ENCODE results near the gene AGPAT3.

AGPAT3 gene

DNA sequence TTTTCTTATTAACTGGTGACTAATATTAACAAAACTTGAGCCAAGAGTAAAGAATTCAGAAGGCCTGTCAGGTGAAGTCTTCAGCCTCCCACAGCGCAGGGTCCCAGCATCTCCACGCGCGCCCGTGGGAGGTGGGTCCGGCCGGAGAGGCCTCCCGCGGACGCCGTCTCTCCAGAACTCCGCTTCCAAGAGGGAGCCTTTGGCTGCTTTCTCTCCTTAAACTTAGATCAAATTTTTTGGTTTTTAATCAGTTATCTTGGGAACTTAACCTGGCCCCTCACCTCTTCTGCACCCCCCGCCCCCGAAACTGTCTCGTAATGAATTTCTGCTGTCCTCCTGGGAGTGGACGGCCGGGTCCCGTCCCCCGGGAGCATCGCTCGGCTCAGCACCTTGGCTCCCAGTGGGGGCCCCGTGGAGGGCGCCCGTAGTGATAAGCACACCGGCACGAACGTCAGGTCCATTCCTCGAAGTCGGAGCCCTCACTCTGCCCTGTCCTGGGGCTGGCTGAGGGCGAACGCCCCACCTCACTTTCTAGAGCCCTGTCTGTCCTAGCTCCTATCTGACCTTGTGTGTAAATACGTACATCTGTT is 117.6 kb downstream of the AGPAT3 start:
- no peak for DNase-seq

DNA sequence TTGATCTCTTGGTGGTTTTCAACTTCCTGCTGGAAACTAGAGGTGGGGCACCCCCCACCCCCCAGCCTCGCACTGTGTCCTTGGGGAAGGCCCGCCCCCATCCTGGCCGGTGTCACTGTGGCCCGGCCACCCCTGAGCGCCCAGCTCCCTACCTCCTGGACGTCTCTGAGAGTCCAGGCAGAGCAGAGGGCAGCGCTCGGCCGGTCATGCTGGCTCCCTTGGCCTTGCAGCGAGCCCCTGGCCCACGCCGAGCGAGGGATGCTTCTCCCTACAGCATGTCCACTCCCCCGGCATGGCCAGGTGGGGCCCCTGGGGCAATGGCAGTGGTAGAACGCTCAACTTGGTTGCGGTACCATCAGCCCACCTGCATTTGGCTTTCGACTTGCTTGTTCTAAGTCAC is 118.4 kb downstream of the AGPAT3 start:
- no peak for DNase-seq

DNA sequence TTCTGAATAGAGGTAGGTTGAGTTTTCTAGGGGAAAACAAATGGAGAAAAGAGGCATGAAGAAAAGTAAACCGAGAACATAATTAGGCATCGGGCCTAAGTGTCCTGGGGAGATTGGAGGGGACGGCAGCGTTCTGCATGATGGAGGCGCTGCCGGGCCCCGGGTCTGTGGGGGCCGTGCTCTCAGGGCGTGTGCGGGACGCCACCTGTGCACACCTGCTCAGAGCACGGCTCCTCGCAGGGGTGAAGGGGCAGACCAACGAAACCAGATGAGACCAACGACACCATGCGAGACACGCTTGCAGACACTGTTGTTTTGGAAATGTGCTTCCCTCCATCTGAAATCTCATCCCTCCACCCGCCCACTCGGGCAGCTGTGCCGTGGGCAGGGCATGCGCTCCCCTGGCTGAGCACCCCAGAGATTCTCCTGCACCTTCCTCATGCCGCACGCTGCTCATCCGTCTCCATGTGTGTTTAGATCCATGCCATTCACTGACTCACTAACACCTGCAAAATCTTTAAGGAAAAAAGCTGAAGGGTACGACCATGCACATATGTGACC is 118.9 kb downstream of the AGPAT3 start:
- no peak for DNase-seq

DNA sequence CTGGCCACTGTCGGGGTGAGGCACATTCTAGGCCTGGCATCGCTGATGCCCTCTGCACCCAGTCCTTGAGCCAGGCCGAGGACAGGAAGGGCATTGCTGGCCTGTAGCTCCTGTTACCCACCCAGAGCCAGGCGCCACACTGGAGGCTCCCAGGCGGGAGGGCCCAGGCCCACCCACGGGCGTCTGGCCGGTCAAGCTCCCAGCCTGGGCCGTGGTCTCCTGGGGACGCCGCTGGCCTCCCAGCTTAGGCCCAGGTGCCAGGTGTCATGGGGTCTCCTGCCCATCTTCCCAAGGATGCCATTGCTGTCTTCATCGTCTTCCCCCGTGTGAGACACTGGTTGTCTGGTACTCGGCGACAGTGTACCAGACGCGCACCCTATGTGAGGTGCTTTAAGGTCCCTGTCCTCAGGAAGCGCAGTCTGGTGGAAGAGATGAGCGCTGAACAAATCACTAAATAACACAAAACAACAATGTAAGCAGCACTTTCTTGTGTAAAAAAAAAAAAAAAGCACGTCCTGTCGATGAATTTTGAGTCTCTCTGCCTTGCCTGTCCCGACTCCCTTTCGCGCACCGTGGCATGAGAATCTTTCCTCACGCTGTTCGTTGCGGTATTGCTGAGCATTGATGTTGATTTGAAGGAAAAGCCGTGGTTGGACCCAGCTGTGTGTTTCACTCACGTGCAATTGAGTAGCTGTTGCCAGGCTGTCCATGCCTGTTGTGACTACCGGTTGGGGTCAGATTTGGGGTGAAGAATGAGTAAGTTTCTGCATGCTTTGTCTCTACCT is 120.1 kb downstream of the AGPAT3 start:
- DNase-seq: peak; percentile 24

- DNase-seq: no peak
These were observed 120.7 kb downstream of the AGPAT3 start for GRCh38 chr21:43985690-43986251.

DNA sequence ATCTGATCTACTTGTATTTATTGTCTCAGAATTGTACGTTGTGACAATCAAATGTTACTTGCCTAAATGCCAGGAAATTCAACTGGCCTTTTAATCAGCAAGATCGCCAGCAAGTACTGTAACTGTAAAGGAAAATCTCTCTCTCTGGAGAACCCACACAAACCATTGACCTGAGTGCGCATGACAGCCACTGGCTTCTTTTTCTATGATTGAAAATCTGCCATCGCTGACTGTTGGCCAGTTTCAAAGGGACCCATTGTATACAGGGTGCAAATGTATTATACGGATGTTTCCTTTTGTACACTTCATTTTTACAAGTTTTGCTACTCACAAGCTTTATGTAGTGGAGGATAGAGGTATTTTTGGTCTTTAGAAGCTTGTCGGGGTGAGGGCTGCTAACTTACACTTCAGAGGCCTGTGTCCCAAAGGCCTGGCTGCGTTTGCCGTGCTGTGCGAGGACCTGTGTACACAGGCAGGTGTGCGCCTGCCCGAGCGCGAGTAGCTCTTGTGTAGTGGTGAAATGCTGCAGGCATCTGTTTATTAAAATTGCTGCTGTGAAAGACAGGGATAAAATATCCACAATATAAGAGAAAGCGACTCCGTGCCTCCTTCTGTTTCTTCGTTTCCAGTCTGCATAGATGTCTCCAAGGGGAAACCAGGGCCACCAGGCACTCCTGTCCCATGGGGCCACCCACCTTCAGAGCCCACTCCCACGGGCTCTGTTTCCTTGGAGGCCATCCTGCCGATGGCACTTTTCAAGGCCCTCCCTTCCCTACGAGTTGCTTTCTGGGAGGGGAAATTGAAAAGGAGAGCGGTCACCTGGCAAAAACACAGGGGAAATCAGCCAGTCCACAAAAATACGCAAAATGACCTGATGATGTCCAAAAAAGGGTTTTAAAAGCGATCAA is 121.8 kb downstream of the AGPAT3 start:
- DNase-seq: no peak

- DNase-seq: no peak
These were observed 122.5 kb downstream of the AGPAT3 start for GRCh38 chr21:43987509-43987908.

GRCh38 chr21:43988016-43988415 is 123.0 kb downstream of the AGPAT3 start:
- DNase-seq: no peak

- no peak for DNase-seq
These were observed 123.6 kb downstream of the AGPAT3 start for GRCh38 chr21:43988506-43989230.

DNA sequence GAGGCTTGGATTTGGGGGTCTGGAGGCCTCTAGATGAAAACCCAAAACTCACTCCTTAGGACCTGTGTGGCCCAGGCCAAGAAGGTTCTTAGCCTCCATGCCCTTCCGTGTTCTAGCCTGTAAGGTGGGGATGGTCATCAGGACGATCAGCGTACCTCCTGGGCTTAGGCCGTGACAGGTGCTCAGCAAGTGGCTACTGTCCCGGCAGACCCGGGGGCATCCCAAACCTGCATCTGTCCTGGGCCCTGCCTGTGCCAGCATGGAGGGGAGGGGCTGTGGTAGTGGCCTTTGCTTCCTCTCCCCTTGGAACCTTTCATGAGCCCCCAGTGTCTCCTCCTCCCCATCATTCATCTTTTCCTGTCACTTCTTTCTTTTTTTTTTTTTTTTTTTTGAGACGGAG is 124.4 kb downstream of the AGPAT3 start:
- DNase-seq: no peak

- no peak for DNase-seq
These were observed 126.5 kb downstream of the AGPAT3 start for GRCh38 chr21:43991447-43991991.

DNA sequence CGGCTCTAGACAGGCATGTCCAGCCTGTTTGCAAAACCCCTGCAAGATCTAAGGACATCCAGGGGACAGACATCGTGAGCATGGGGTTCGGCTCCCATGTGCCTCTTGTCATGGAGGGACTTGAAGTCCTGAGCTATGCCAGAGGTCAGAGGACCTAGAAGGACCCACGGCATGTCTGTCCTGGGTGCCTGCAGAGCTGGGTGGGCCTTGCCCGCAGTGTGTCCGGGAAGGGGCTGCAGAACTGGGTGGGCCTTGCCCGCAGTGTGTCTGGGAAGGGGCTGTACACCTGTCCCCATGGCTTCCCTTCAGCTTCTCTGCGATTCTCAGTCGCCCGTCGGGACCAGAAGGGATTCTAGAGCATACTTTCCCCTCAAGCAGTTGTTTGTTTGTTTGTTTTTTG is 127.1 kb downstream of the AGPAT3 start:
- DNase-seq: no peak

DNA sequence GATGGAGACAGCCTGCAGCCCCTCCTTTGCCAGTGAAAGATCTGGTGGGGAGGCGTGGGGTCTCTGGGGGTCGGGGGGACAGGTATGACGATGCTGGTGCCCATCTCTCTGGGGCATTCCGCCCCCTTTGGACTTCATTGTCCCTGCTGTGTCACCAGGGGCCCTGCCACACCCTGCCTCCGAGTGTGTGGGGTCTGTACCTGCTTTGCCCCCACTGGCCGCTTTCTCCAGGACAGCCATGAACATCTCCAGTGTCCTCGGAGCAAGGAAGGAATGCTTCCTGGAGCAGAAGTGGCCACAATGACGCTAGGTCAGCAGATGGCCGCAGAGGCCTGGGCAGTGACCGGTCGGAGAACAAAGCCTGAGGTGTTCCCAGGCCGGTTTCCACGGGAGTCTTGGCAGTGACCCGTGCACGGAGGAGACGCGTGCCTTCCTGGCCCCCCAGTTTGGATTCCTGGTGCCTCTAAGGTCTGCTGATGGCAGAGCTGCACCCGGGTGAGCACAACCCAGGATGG is 128.5 kb downstream of the AGPAT3 start:
- DNase-seq: no peak

DNA sequence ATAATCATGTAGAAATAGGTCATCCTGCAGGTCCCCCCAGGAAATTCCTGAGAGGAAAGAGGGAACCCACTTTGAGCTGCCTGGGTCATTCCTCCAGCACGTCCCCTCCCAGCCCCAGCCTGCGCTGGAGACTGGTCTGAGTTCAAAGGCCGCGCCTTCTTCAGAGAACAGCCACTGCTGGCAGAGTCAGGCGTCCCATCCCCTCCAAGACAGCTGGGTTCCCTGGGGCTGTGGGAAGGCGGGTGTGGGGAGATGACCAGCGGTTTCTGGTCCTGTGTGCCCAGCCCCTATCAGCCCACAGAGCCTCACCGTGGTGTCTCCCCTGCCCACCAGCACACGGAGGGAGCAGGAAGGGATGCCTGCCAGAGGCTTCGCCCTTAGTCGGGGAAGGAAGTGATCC is 129.1 kb downstream of the AGPAT3 start:
- DNase-seq: no peak

- no peak for DNase-seq
These were observed 129.6 kb downstream of the AGPAT3 start for GRCh38 chr21:43994646-43995045.

- no peak for DNase-seq
These were observed 130.6 kb downstream of the AGPAT3 start for GRCh38 chr21:43995521-43996105.

DNA sequence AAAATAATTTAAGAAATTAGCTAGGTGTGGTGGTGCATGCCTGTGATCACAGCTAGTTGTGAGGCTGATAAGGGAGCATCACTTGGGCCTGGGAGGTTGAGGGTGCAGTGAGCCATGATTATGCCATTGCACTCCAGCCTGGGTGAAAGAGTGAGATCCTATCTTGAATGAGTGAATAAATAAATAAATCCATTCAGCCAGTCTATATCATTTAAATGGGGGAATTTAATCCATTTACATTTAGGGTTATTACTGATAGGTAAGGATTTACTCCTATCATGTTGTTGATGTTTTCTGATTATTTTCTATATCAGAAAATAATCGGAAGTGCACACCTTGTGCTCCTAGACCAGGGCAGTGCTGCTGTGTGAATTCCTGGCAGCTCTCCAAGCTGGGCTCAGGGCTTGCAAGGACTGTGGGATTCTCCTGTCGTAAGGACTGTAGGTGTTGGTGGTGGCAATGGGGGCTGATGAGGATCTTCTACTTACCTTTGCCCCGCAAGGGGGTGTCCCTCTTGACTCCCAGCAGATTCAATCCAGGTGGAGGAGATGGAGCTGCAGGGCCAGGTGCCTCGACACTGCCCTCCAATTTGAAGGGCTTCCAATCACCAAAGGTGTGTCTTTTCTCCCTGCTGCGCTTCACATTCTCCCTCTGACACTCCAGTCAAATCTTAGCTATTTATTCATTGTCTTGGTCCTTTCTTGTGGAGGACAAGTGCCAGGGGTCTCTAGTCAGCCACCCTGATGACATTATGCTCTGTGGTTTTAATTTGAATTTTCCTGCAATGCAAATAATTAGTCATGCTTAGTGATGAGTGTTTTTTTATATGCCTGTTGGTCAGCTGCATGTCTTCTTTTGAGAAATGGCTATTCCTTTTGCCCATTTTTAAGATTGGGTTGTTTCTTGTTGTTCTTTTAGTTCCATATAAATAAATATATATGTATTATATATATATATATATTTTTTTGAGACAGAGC is 133.0 kb downstream of the AGPAT3 start:
- DNase-seq: no peak

GRCh38 chr21:44000360-44000759 is 135.3 kb downstream of the AGPAT3 start:
- DNase-seq: no peak

DNA sequence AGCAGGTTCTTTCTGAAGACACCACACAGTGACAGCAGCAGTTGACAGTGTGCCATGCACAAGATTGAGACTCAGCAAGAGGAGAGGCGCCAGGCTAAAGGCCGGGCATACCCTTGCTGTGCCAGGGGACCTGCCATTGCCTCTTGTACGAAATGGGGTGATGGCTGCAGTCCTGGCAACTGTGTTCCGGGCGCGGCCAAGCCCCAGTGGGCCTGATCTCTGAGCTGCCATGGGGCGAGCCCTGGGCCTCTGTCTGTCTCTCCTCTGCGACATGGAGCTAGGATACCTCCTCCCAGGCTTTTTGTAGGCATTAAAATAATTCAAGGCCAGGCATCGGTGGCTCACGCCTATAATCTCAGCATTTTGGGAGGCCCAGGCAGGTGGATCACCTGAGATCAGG is 137.5 kb downstream of the AGPAT3 start:
- DNase-seq: no peak

DNA sequence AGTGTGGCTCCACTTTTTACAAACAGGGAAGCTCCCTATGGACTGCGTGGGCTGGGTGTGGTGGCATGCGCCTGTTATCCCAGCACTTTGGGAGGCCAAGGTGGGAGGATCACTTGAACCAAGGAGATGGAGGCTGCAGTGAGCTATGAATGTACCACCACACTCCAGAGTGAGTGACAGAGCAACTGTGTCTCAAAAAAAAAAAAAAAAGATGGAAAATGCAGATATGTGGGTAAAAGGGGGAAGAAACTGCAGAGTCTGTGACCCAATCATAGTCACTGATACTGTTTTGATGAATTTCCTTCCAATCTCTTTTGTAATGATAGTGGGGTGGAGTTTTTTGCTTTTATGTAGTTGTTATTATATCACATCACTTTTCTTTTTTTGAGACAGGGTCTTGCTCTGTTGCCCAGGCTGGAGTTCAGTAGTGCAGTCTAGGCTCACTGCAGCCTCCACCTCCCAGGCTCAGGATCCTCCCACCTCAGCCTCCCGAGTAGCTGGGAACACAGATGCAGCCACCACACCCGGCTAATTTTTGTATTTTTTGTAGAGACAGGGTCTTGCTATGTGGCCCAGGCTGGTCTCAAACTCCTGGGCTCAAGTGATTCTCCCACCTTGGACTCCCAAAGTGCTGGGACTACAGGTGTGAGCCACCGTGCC is 138.4 kb downstream of the AGPAT3 start:
- DNase-seq: no peak

Measured in activated CD4-positive, alpha-beta T cell treated with anti-CD3 and anti-CD28 coated beads for 48 hours (primary cell).